ENCODE results near the gene GALNT1.

The GALNT1 gene

DNA sequence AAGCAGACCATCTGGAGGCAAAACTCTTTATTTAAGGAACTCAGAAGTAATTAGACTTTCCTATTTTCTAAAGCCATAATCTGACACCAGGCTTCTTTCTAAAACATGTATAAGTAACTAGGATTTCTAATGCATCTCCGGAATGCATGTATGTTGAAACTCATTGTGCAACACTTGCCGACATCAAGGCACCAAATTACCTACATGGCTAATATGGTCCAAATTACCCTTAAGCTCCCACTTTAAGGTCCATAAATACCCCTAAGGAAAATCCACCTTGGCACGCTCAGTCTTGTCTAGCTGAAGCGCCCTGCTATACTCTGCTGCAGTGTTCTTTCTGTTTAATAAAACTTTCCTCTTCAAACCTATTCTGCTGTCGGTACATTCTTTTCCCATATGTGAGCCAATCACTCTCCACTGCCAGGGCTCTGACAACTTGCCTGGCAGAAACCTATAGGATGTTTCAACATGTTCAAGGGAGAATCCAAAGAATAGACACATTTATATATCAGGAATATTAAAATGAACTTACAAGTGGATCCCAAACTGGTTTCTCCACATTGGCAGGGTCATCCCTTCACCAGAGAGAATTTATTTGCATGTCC is 171.9 kb downstream of the GALNT1 start:
- H3K4me3 ChIP-seq (ENCODE audit: control insufficient read depth, low read depth, low read length), result no peak overlapping the region
- TF ChIP-seq CTCF (IDR thresholded peaks at IDR 0.05; ENCODE audit: control insufficient read depth, insufficient read depth, low read depth, low read length, missing control alignments), result no peak
- DNase-seq (ENCODE audit: low read depth), result no peak

GRCh38 chr18:35754464-35754863 is 172.9 kb downstream of the GALNT1 start:
- DNase-seq (ENCODE audit: low read depth), result no peak
- H3K4me3 ChIP-seq (ENCODE audit: control insufficient read depth, low read depth, low read length), result no peak overlapping the region
- TF ChIP-seq CTCF (IDR thresholded peaks at IDR 0.05; ENCODE audit: control insufficient read depth, insufficient read depth, low read depth, low read length, missing control alignments), result no peak

- no peak for TF ChIP-seq CTCF (IDR thresholded peaks at IDR 0.05; ENCODE audit: control insufficient read depth, insufficient read depth, low read depth, low read length, missing control alignments)
- no peak for DNase-seq (ENCODE audit: low read depth)
- no peak overlapping the region for H3K4me3 ChIP-seq (ENCODE audit: control insufficient read depth, low read depth, low read length)
These were observed 173.8 kb downstream of the GALNT1 start for GRCh38 chr18:35755369-35755768.

DNA sequence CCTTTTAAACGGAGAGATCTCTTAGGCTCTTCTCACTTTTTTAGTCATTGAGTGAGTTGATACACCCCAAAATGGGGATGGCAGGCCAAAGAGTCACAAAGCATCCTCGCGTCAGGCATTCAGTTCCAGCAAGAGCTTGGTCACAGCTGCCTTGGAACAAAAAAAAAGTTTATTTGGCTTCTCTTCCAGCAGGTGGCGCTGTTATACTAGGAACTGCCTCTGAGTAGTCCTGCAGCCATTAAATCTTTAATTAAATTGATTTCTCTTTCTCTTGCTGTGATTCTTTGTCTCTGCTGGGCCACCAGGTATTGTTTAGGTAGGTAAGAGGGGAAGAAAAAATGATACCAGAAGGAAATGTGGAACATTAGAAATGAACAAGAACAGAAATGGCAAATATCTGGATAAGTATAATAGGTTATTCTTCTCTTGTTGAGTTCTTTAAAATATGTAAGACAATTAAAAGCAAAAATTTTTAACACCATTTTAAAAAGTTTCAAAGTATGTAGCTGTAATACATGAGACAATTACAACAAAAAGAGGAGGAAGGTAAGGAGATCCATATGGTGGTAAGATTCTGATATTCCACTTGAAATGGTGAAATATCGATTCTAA is 175.1 kb downstream of the GALNT1 start:
- TF ChIP-seq CTCF (IDR thresholded peaks at IDR 0.05; ENCODE audit: control insufficient read depth, insufficient read depth, low read depth, low read length, missing control alignments), result peak; percentile 73
- no peak overlapping the region for H3K4me3 ChIP-seq (ENCODE audit: control insufficient read depth, low read depth, low read length)
- no peak for DNase-seq (ENCODE audit: low read depth)

All from AG09309 (cell line).